Activated T-cell treated with anti-CD3 and anti-CD28 coated beads, Interleukin-2, amount 50 U/mL, for 72 hours (primary cell): ENCODE measurements around the gene PHF21B. TPM values are rescaled to one million over a fixed set of nuclear protein-coding genes. Genes with fewer than 3 reads are reported as not detected.
"Not testable (repeated sequence)": the region's sequence is repeated elsewhere in the genome, so short reads cannot be mapped to it uniquely, and the experiment has no call there.

ENCODE experiments used
- ATAC-seq, 2 donors: fragments of 150-1000 bp; cut with Tn5 transposase; replicated peaks in 1 of 2; 2 replicates each; pipeline ENCODE4 v1.10.0; 2021; ENCODE audit warnings: moderate library complexity in 2 of 2, mild to moderate bottlenecking in 1 of 2
- DNase-seq, 2 donors: peaks; one replicate each; pipeline ENCODE4 v3.0.0; 2021 to 2022; ENCODE audit warnings: mixed read lengths in 1 of 2
- H3K27ac Mint-ChIP-seq: one replicate; pipeline ENCODE4 v1.8.0; 2022; ENCODE audit warnings: mild to moderate bottlenecking, moderate library complexity, mixed read lengths
- H3K27me3 Mint-ChIP-seq: one replicate; pipeline ENCODE4 v1.8.0; 2022; ENCODE audit warnings: low read depth, mixed read lengths
- H3K36me3 Mint-ChIP-seq, 2 donors: one replicate each; pipeline ENCODE4 v1.8.0; 2022; ENCODE audit warnings: mixed read lengths in 2 of 2, mild to moderate bottlenecking in 1 of 2; ENCODE audit not compliant: insufficient read depth in 2 of 2
- H3K4me1 Mint-ChIP-seq: one replicate; pipeline ENCODE4 v1.8.0; 2022; ENCODE audit warnings: low read depth, mixed read lengths
- H3K4me3 Mint-ChIP-seq, 2 donors: one replicate each; pipeline ENCODE4 v1.8.0; 2022; ENCODE audit warnings: mild to moderate bottlenecking in 2 of 2, mixed read lengths in 2 of 2, moderate library complexity in 2 of 2
- H3K9me3 Mint-ChIP-seq, 2 donors: one replicate each; pipeline ENCODE4 v1.8.0; 2022; ENCODE audit warnings: mixed read lengths in 2 of 2
- total RNA-seq, 2 donors: library from RNA; stranded (reverse); gene quantifications; one replicate each; pipeline ENCODE4 v1.2.3, GENCODE V29; 2022

Gene PHF21B
- total RNA-seq: under 1 TPM; 0.72 to 0.83 TPM

DNA sequence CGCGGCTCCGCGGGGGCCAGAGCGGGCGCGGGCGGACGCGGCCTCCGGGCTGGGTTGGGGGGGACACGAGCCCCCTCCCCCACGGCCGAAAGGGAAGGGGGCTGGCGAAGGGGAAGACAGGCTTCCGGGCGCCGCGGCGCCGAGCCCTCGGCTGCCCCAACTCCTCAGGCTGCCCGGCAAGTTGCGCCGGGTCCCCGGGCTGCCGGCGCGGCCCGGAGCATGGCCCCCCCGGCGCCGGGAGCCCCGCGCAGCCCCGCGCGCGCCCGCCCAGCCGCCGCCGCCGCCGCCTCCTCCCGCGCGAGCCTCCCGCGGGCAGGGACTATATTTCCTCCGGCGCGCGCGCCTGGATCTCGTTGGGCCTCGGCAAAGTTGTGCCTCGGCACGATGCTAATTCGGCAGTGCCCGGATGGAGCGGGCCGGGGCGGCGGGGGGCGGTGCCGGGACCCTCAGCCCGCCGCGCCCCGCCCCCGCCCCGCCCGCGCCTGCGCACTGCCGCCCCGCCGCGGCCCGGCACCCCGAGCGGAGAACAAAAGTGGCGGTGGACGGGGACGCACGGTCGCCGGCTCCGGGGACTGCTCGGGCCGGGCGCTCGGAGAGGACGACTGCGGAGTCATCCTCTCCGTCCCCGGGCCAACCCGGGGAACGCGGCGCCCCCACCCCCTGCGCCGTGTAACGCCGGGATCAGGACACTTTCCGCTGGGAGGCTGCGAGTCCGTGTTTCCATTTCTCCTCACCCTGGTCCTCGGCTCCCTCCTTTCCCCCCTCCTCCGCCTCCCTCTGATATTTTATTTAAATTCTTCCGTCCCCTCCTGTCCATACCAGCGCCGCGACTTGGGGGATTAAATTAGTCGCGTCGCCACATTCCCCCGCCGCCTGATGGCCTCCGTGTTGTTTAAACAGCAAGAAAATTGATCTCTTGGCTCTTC lies at the start of gene PHF21B:
TSS of gene PHF21B (minus strand) at position 400 of the 926 bp plus-strand sequence. CDS start 456 bp downstream, outside the sequence.
- H3K27me3 Mint-ChIP-seq: peaks cover 60% of the 10 kb centered on the region
- no peaks in the 10 kb centered on the region for H3K9me3 Mint-ChIP-seq
- ATAC-seq (peak; percentile 69), DNase-seq (peak; percentile 51 to 56)
- peaks cover 2 to 5% of the 10 kb centered on the region in 2 donors for H3K36me3 Mint-ChIP-seq
- peak within 1 kb of the TSS; percentile 86 to 98 for H3K4me3 Mint-ChIP-seq
- peak within 1 kb of the TSS; percentile 32 for H3K27ac Mint-ChIP-seq
- H3K4me1 Mint-ChIP-seq: peaks cover 17% of the 10 kb centered on the region

DNA sequence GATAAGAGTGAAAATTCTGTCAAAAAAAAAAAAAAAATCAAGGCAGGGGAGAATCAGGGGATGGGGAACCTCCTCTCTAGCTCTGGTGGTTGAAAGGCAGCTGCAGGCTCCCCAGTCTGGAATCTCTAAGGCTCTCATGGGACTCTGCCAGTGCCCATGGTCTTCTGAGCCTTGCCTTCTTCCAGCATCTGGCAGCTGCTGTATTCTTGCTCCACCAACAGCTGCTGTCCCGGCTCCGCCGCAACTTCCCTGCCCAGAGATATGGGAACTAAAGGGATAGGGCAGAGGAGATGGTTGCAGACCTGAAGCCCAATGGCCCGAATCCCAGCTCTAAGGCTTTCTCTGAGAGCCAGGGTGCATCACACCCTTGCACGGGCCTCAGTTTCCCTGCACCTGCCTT lies 49.5 kb upstream of the PHF21B start:
- ATAC-seq (no peak), DNase-seq (no peak)
- Mint-ChIP-seq H3K4me3 (no peak overlapping the region), H3K9me3 (no peaks in the 10 kb centered on the region), H3K27ac (no peak overlapping the region), H3K36me3 (no peaks in the 10 kb centered on the region), H3K4me1 (peaks cover 19% of the 10 kb centered on the region), H3K27me3 (peaks cover 15% of the 10 kb centered on the region)

DNA sequence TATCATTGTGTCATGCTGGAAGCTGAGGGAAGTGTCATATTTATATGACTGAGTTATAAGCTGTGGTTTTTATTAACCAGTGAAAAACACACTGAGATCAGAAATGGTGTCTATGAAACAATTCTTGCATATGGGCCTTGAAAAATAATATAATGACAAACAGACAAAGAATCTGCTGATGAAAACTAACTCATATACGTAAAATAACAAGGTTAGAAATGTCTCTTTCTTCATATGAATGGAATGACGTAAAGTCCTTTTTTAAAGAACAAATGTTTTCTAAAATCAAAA lies 48.8 kb upstream of the PHF21B start:
- Mint-ChIP-seq H3K4me3 (peak overlapping the region in 1 of 2 donors; percentile 11), H3K27ac (no peak overlapping the region)

DNA sequence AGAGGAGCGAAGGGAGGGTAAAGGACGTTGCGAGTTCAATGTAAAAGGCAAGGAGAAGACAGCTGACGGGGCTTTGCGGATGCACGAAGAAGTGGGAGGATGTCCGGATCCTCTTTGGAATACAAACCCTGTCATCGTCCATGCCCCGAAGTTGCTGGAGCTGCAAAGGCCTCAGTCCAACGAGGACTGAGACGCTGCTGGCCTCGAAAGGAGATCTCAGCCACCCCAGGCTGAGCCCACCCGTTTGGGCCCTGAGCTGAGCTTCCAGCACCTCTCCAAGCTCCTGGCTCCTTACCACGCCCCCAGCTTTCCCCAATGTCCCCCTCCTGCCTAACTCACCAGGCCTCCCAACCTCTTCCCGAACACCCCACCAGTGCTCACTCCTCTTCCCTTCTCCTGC lies 46.1 kb upstream of the PHF21B start:
- ATAC-seq: no peak

More for the DNA sequence above, 48.8 kb upstream of the PHF21B start:
- DNase-seq (no peak), ATAC-seq (no peak)
- peaks cover 11% of the 10 kb centered on the region for H3K4me1 Mint-ChIP-seq
- no peaks in the 10 kb centered on the region for H3K9me3 Mint-ChIP-seq
- no peaks in the 10 kb centered on the region for H3K36me3 Mint-ChIP-seq
- H3K27me3 Mint-ChIP-seq: peaks cover 12% of the 10 kb centered on the region

DNA sequence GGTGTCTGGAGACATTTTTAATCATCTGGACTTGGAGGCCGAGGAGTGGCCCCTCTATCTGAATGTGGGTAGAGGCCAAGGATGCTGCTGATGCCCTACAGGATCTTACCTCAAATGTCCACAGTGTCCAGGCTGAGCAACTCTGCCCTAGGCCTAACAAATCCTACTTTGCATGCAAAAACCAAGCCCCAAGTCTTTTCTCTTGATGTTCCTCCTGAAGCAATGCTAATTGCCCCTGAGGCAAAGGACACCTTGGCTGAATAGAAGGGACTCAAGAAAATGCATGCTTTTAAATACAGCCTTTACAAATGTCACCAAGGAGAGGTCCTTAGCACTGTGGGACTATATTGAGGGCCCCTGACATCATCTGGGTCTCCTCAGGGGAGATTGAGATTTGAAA lies 43.8 kb upstream of the PHF21B start:
- Mint-ChIP-seq H3K36me3 (no peaks in the 10 kb centered on the region), H3K9me3 (no peaks in the 10 kb centered on the region), H3K27ac (no peak overlapping the region), H3K27me3 (peaks cover 35% of the 10 kb centered on the region), H3K4me1 (peaks cover 7% of the 10 kb centered on the region), H3K4me3 (no peak overlapping the region)
- DNase-seq: no peak
- no peak for ATAC-seq

More for the DNA sequence above, 46.1 kb upstream of the PHF21B start:
- H3K36me3 Mint-ChIP-seq: no peaks in the 10 kb centered on the region
- H3K4me1 Mint-ChIP-seq: peaks cover 10% of the 10 kb centered on the region
- no peaks in the 10 kb centered on the region for H3K9me3 Mint-ChIP-seq
- DNase-seq: no peak
- H3K27ac Mint-ChIP-seq: no peak overlapping the region
- H3K27me3 Mint-ChIP-seq: peaks cover 24% of the 10 kb centered on the region
- H3K4me3 Mint-ChIP-seq: no peak overlapping the region

DNA sequence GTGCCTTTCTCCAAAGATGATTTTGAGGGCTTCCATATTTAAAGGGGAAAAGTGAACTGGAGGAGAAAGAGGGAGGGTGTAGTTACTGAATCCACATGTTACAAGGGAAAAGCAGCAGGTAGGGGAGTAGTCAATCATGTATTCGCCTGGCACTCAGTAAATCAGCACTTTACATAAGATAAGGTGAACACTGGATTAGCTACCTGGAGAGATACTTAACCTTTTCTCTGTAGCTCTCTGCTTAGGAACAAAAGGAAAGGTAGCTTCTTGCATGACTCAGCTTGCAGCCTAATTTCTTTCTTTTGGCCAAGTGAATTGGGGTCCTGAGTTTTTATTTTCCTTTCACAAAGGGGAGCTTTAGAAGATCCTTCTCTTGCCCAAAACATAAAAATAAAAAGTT lies 43.3 kb upstream of the PHF21B start:
- H3K9me3 Mint-ChIP-seq: no peaks in the 10 kb centered on the region
- DNase-seq (no peak), ATAC-seq (no peak)
- H3K27ac Mint-ChIP-seq: no peak overlapping the region
- H3K4me1 Mint-ChIP-seq: peaks cover 3% of the 10 kb centered on the region
- peaks cover 38% of the 10 kb centered on the region for H3K27me3 Mint-ChIP-seq
- H3K4me3 Mint-ChIP-seq: no peak overlapping the region
- H3K36me3 Mint-ChIP-seq: no peaks in the 10 kb centered on the region

DNA sequence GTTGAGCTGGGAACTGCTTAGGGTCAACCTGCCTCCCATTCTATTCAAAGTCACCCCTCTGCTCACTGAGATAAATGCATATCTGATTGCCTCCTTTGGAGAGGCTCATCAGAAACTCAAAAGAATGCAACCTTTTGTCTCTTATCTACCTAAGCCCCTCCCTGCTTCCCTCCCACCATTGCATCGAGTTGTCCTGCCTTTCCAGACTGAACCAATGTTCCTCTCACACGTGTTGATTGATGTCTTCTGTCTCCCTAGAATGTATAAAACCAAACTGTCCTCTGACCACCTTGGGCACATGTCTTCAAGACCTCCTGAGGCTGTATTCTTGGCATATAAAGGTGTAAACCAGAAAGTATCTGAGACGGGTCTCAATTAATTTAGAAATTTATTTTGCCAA lies 42.9 kb upstream of the PHF21B start:
- peaks cover 38% of the 10 kb centered on the region for H3K27me3 Mint-ChIP-seq
- not testable (repeated sequence) for H3K4me1 Mint-ChIP-seq, H3K27ac Mint-ChIP-seq, H3K4me3 Mint-ChIP-seq, H3K36me3 Mint-ChIP-seq, H3K9me3 Mint-ChIP-seq, ATAC-seq, DNase-seq

DNA sequence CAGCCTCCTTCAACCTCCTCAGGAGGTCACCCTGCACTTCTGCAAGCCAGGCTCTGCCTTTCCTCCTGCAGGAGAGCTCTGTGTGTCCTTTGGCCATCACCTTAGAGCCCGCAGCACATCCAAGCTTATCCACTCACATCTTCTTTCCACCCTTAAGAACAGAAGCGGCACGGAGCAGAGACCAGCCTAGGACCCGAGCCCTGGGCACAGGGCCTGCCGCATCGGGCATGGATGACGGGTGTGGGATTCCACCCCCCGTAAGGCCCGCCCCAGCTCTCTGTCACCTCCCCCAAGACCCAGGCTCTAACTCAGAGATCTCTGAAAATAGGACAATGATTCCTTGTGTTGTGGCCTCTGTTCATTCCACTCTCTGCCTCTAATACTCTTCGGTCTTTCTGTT lies 42.1 kb upstream of the PHF21B start:
- no peak overlapping the region for H3K4me3 Mint-ChIP-seq
- H3K4me1 Mint-ChIP-seq: no peaks in the 10 kb centered on the region
- peaks cover 44% of the 10 kb centered on the region for H3K27me3 Mint-ChIP-seq
- DNase-seq: no peak
- H3K27ac Mint-ChIP-seq: no peak overlapping the region
- no peaks in the 10 kb centered on the region for H3K36me3 Mint-ChIP-seq
- no peak for ATAC-seq
- H3K9me3 Mint-ChIP-seq: peaks cover 0 to under 1% of the 10 kb centered on the region in 2 donors

DNA sequence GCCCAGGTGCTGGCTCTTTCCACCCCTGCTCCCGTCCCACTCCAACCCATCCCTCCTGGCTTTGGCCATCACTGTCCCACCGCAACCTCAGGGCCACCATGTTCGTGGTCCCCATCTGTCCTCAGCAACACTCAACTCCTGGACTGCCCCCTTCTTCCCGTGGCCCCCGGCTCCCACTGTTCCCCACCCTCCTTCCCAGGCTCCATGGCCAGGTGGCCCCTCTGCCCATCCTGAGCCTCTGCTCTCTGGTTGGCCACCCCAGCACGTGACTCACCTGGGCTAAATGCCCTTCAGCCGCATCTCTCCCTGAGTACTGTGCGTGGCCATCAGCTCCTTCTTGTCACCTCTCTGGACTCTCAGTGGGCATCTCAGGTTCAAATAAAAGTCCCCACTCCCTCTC lies 41.6 kb upstream of the PHF21B start:
- no peaks in the 10 kb centered on the region for H3K4me1 Mint-ChIP-seq
- H3K27ac Mint-ChIP-seq: no peak overlapping the region

DNA sequence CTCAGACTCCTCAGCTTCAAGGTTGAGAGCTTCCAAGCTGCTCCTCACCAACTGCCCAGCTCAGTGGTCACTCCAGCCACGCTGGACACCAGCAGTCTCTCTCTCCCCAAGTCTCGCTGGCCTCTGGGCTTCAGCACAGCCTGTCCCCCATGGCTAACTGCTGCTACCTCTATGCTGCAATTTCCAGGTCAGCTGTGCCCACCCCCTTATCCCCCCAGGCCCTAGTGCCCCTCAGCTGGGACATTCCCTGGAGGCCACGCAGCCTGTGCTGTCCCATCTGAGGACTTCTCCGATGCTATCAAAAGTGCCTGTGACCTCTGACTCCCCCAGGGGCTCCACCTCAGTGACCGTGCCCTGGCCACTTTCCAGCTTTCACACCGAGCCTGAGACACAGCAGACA lies 37.5 kb upstream of the PHF21B start:
- no peak overlapping the region for H3K4me3 Mint-ChIP-seq
- no peaks in the 10 kb centered on the region for H3K4me1 Mint-ChIP-seq
- H3K27ac Mint-ChIP-seq: no peak overlapping the region
- H3K36me3 Mint-ChIP-seq: no peaks in the 10 kb centered on the region
- peaks cover 41% of the 10 kb centered on the region for H3K27me3 Mint-ChIP-seq
- no peak for DNase-seq
- no peak for ATAC-seq
- H3K9me3 Mint-ChIP-seq: peaks cover 0 to 3% of the 10 kb centered on the region in 2 donors

More for the DNA sequence above, 41.6 kb upstream of the PHF21B start:
- Mint-ChIP-seq H3K9me3 (peaks cover 0 to 3% of the 10 kb centered on the region in 2 donors), H3K27me3 (peaks cover 44% of the 10 kb centered on the region), H3K36me3 (no peaks in the 10 kb centered on the region), H3K4me3 (no peak overlapping the region)
- DNase-seq: no peak
- no peak for ATAC-seq

DNA sequence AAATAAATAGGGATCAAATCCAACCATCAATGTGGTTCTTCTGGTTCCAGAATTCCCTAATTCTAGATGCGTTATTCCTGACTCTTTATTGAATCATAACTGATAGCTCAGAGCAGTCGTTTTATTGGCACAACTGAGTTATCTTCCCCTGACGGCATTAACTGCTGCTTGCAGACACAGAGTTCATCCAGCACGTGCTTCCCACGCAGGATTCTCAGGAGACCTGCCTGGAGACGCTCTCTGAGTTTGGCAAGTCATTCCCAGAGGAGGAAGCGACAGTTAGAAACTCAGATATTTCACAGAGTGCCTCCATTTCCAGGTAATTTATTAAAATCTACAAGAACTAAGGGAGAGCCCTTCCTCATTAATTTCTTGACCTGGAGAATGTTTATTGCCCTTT lies 35.4 kb upstream of the PHF21B start:
- Mint-ChIP-seq H3K9me3 (peaks cover 0 to 3% of the 10 kb centered on the region in 2 donors), H3K4me3 (no peak overlapping the region), H3K27me3 (peaks cover 30% of the 10 kb centered on the region), H3K4me1 (no peaks in the 10 kb centered on the region), H3K27ac (no peak overlapping the region), H3K36me3 (no peaks in the 10 kb centered on the region)
- ATAC-seq (no peak), DNase-seq (no peak)

DNA sequence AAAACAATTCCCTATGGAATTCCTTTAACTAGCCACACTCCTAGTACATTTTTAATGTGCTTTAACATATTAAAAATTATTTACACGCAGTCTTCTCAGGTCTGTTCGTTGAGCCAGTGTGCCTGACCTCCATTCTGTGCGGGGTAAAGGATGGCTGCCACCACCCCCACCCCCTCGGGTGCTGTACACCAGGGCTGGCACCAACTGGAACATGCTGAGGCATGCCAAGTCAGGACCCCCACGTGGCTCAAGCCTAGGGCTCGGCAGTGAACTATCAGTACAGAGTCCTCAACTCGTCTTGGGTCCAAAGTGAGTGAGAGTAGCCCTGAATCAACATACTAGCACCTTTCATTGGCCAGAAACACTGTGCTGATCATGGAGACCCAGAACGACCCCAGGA lies 32.5 kb upstream of the PHF21B start:
- H3K4me3 Mint-ChIP-seq: no peak overlapping the region
- H3K4me1 Mint-ChIP-seq: no peaks in the 10 kb centered on the region
- H3K9me3 Mint-ChIP-seq: peaks cover 3 to 6% of the 10 kb centered on the region in 2 donors
- H3K36me3 Mint-ChIP-seq: peaks cover 0 to 6% of the 10 kb centered on the region in 2 donors
- H3K27me3 Mint-ChIP-seq: peaks cover 17% of the 10 kb centered on the region
- no peak for DNase-seq
- no peak overlapping the region for H3K27ac Mint-ChIP-seq
- ATAC-seq: no peak

DNA sequence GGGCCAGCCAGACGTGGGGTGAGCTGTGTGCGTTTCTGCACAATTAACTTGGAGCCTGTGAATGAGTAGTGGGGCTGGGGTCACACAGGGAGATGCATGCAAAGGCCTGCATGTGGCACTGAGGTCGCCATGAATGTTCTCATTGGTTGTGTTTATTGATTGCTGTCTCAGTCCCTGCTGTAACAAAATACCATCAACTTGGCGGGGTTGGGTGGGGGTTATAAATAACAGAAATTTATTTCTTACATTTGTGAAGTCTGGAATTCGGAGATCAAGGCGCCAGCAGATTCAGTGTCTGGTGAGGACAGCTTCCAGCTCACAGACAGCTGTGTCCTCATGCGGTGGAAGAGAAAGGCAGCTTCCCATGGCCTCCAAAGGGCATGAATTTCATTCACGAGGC lies 29.3 kb upstream of the PHF21B start:
- H3K4me3 Mint-ChIP-seq: no peak overlapping the region
- H3K27me3 Mint-ChIP-seq: peaks cover 20% of the 10 kb centered on the region
- no peak for ATAC-seq
- H3K4me1 Mint-ChIP-seq: no peaks in the 10 kb centered on the region
- no peak overlapping the region for H3K27ac Mint-ChIP-seq
- DNase-seq: no peak
- peaks cover 2 to 6% of the 10 kb centered on the region in 2 donors for H3K9me3 Mint-ChIP-seq
- peaks cover 0 to 6% of the 10 kb centered on the region in 2 donors for H3K36me3 Mint-ChIP-seq

DNA sequence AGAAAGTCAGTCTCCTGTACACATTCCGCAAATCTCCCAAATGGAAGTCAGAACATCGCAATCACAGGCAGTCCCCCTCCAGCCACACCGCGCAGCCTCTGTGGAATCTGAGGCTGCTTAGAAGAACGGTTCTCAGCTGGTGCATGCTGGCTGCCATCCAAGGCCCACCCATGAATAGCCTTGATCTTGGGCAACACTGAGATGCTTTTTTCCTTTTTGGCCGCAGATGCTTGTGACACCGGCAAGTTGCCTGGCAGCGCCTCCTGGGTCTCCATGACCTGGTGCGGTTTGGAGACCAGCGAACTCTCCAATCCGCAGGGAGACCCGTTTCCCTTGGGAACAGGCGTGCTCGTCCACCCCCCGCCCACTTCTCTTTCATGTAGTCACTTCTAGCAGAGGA lies 26.3 kb upstream of the PHF21B start:
- H3K4me1 Mint-ChIP-seq: no peaks in the 10 kb centered on the region
- peaks cover 7% of the 10 kb centered on the region for H3K27me3 Mint-ChIP-seq
- no peak for DNase-seq
- no peak overlapping the region for H3K4me3 Mint-ChIP-seq
- H3K9me3 Mint-ChIP-seq: peaks cover 2 to 6% of the 10 kb centered on the region in 2 donors
- peaks cover 0 to 6% of the 10 kb centered on the region in 2 donors for H3K36me3 Mint-ChIP-seq
- ATAC-seq: no peak
- no peak overlapping the region for H3K27ac Mint-ChIP-seq
